Brain microvascular endothelial cell (primary cell): Measurements from ENCODE around the gene PDE3B.

ENCODE experiments used
- DNase-seq: peaks from one replicate; pipeline ENCODE4 v3.0.0-alpha.2; 2020
- H3K27ac ChIP-seq: fragments of 250-450 bp; sonication (Bioruptor Pico); 2 replicates; pipeline ENCODE4 v1.5.1; 2020; ENCODE audit warnings: mild to moderate bottlenecking, moderate library complexity
- H3K27me3 ChIP-seq: fragments of 250-450 bp; sonication (Bioruptor Pico); replicated peaks from 2 replicates; pipeline ENCODE4 v1.5.1; 2020; ENCODE audit warnings: mild to moderate bottlenecking
- H3K36me3 ChIP-seq: fragments of 250-450 bp; sonication (Bioruptor Pico); replicated peaks from 2 replicates; pipeline ENCODE4 v1.5.1; 2020; ENCODE audit warnings: mild to moderate bottlenecking
- H3K4me3 ChIP-seq: 2 replicates; pipeline ENCODE4 v1.5.1; 2011; ENCODE audit warnings: low read depth, mild to moderate bottlenecking, control low read depth, low read length, moderate library complexity
- CTCF ChIP-seq: IDR thresholded peaks from 2 replicates; pipeline ENCODE4 v1.5.1; 2011; ENCODE audit warnings: low read depth, mild to moderate bottlenecking, moderate library complexity, low read length, control low read depth, inconsistent platforms; ENCODE audit errors: missing control alignments
- in situ Hi-C: cut with HindIII; loops from 2 replicates; pipeline ENCODE4 v1.10.0; 2017; ENCODE audit warnings: low sequenced_read_pairs, low pct_ligation_motif_present

PDE3B gene

GRCh38 chr11:14812757-14813156 lies 169.2 kb downstream of the PDE3B start:
- DNase-seq, result no peak
- Histone ChIP-seq H3K36me3 (no peaks in the 10 kb centered on the region), H3K27ac (no peak overlapping the region), H3K27me3 (no peaks in the 10 kb centered on the region), H3K4me3 (no peak overlapping the region)
- TF ChIP-seq CTCF, result no peak
- in situ Hi-C loops, result no loop called here

- in situ Hi-C loops, result no loop called here
- H3K27me3 ChIP-seq, result no peaks in the 10 kb centered on the region
- TF ChIP-seq CTCF, result no peak
Observed at GRCh38 chr11:14813516-14813915, 169.9 kb downstream of the PDE3B start.

GRCh38 chr11:14818779-14819178 lies 175.2 kb downstream of the PDE3B start:
- TF ChIP-seq CTCF, result no peak
- no peaks in the 10 kb centered on the region for H3K27me3 ChIP-seq
- no peak overlapping the region for H3K27ac ChIP-seq
- no peak overlapping the region for H3K4me3 ChIP-seq
- in situ Hi-C loops, result no loop called here
- no peaks in the 10 kb centered on the region for H3K36me3 ChIP-seq
- no peak for DNase-seq

More at GRCh38 chr11:14813516-14813915, 169.9 kb downstream of the PDE3B start:
- no peak overlapping the region for H3K27ac ChIP-seq
- DNase-seq, result no peak
- no peaks in the 10 kb centered on the region for H3K36me3 ChIP-seq
- no peak overlapping the region for H3K4me3 ChIP-seq

- in situ Hi-C loops, result no loop called here
- Histone ChIP-seq H3K36me3 (no peaks in the 10 kb centered on the region), H3K27ac (no peak overlapping the region), H3K27me3 (no peaks in the 10 kb centered on the region), H3K4me3 (no peak overlapping the region)
- no peak for TF ChIP-seq CTCF
- DNase-seq, result no peak
Observed at GRCh38 chr11:14819596-14819995, 176.0 kb downstream of the PDE3B start.

- Histone ChIP-seq H3K27me3 (no peaks in the 10 kb centered on the region), H3K4me3 (no peak overlapping the region), H3K36me3 (no peaks in the 10 kb centered on the region), H3K27ac (no peak overlapping the region)
- no peak for TF ChIP-seq CTCF
- no peak for DNase-seq
- in situ Hi-C loops, result no loop called here
Observed at GRCh38 chr11:14821031-14821430, 177.4 kb downstream of the PDE3B start.

GRCh38 chr11:14826600-14826999 lies 183.0 kb downstream of the PDE3B start:
- H3K36me3 ChIP-seq, result no peaks in the 10 kb centered on the region
- TF ChIP-seq CTCF, result no peak
- no peak for DNase-seq
- H3K27ac ChIP-seq, result no peak overlapping the region
- in situ Hi-C loops, result no loop called here
- H3K4me3 ChIP-seq, result no peak overlapping the region
- no peaks in the 10 kb centered on the region for H3K27me3 ChIP-seq
